Activated naive CD4-positive, alpha-beta T cell treated with Interleukin-2 at 50 U/mL for 16 hours (primary cell): ENCODE results near the gene ACR.
"Not testable (repeated sequence)": the region's sequence is repeated elsewhere in the genome, so short reads cannot be mapped to it uniquely, and the experiment has no call there.

ENCODE experiments used
- DNase-seq: peaks from one replicate; pipeline ENCODE4 v3.0.0-alpha.2; 2020

ACR gene

GRCh38 chr22:50733521-50734342 is 4.3 kb upstream of the ACR start:
- no peak for DNase-seq

- no peak for DNase-seq
Observed at GRCh38 chr22:50734343-50734771, 3.6 kb upstream of the ACR start.

- DNase-seq = no peak
Observed at GRCh38 chr22:50734986-50735738, 2.8 kb upstream of the ACR start.

- no peak for DNase-seq
Observed at GRCh38 chr22:50735739-50736030, 2.3 kb upstream of the ACR start.

- no peak for DNase-seq
Observed at GRCh38 chr22:50738649-50739227, 734 bp downstream of the ACR start.

GRCh38 chr22:50739279-50739691 is 1.3 kb downstream of the ACR start:
- no peak for DNase-seq

GRCh38 chr22:50739894-50740293 is 1.9 kb downstream of the ACR start:
- DNase-seq = no peak

GRCh38 chr22:50740714-50741113 is 2.7 kb downstream of the ACR start:
- not testable (repeated sequence) for DNase-seq

- DNase-seq = not testable (repeated sequence)
Observed at GRCh38 chr22:50744424-50744823, 6.4 kb downstream of the ACR start.

- DNase-seq = not testable (repeated sequence)
Observed at GRCh38 chr22:50747521-50747920, 9.5 kb downstream of the ACR start.

GRCh38 chr22:50748630-50749029 is 10.6 kb downstream of the ACR start:
- DNase-seq = not testable (repeated sequence)

- not testable (repeated sequence) for DNase-seq
Observed at GRCh38 chr22:50749302-50750074, 11.5 kb downstream of the ACR start.

GRCh38 chr22:50755251-50755650 is 17.2 kb downstream of the ACR start:
- not testable (repeated sequence) for DNase-seq

- not testable (repeated sequence) for DNase-seq
Observed at GRCh38 chr22:50756406-50756805, 18.4 kb downstream of the ACR start.

- DNase-seq = peak; percentile 64
Observed at GRCh38 chr22:50756949-50757491, 19.0 kb downstream of the ACR start.

- not testable (repeated sequence) for DNase-seq
Observed at GRCh38 chr22:50759597-50760341, 21.8 kb downstream of the ACR start.

GRCh38 chr22:50761829-50762228 is 23.8 kb downstream of the ACR start:
- DNase-seq = not testable (repeated sequence)

GRCh38 chr22:50764288-50764687 is 26.3 kb downstream of the ACR start:
- DNase-seq = not testable (repeated sequence)

- DNase-seq = not testable (repeated sequence)
Observed at GRCh38 chr22:50775132-50775531, 37.1 kb downstream of the ACR start.

GRCh38 chr22:50777631-50778030 is 39.6 kb downstream of the ACR start:
- not testable (repeated sequence) for DNase-seq

GRCh38 chr22:50780244-50780643 is 42.2 kb downstream of the ACR start:
- DNase-seq = not testable (repeated sequence)

- DNase-seq = not testable (repeated sequence)
Observed at GRCh38 chr22:50782253-50782652, 44.2 kb downstream of the ACR start.
